ENCODE measurements around the gene DGKI.
"Not testable (repeated sequence)": the region's sequence is repeated elsewhere in the genome, so short reads cannot be mapped to it uniquely, and the experiment has no call there.

Gene DGKI

GRCh38 chr7:137835486-137836112 is 11.2 kb downstream of the DGKI start:
- FAIRE-seq: no peak

GRCh38 chr7:137834552-137834951 is 12.2 kb downstream of the DGKI start:
- no peak for FAIRE-seq

- FAIRE-seq: not testable (repeated sequence)
Observed at GRCh38 chr7:137832990-137833389, 13.8 kb downstream of the DGKI start.

GRCh38 chr7:137832382-137832781 is 14.4 kb downstream of the DGKI start:
- no peak for FAIRE-seq

- FAIRE-seq: not testable (repeated sequence)
Observed at GRCh38 chr7:137831555-137831954, 15.2 kb downstream of the DGKI start.

- no peak for FAIRE-seq
Observed at GRCh38 chr7:137829337-137829992, 17.3 kb downstream of the DGKI start.

- no peak for FAIRE-seq
Observed at GRCh38 chr7:137828456-137828855, 18.3 kb downstream of the DGKI start.

- FAIRE-seq: no peak
Observed at GRCh38 chr7:137825489-137825888, 21.3 kb downstream of the DGKI start.

- FAIRE-seq: no peak
Observed at GRCh38 chr7:137820677-137821420, 25.9 kb downstream of the DGKI start.

- no peak for FAIRE-seq
Observed at GRCh38 chr7:137820156-137820555, 26.6 kb downstream of the DGKI start.

- no peak for FAIRE-seq
Observed at GRCh38 chr7:137818036-137818435, 28.7 kb downstream of the DGKI start.

- no peak for FAIRE-seq
Observed at GRCh38 chr7:137816696-137817320, 30.0 kb downstream of the DGKI start.

- no peak for FAIRE-seq
Observed at GRCh38 chr7:137813541-137813940, 33.2 kb downstream of the DGKI start.

GRCh38 chr7:137810248-137810647 is 36.5 kb downstream of the DGKI start:
- FAIRE-seq: no peak

GRCh38 chr7:137804836-137805235 is 41.9 kb downstream of the DGKI start:
- no peak for FAIRE-seq

GRCh38 chr7:137801491-137801890 is 45.3 kb downstream of the DGKI start:
- no peak for FAIRE-seq

GRCh38 chr7:137801003-137801402 is 45.8 kb downstream of the DGKI start:
- no peak for FAIRE-seq

- FAIRE-seq: no peak
Observed at GRCh38 chr7:137798073-137798763, 48.6 kb downstream of the DGKI start.

GRCh38 chr7:137795211-137795610 is 51.6 kb downstream of the DGKI start:
- FAIRE-seq: no peak

- FAIRE-seq: no peak
Observed at GRCh38 chr7:137791930-137792329, 54.8 kb downstream of the DGKI start.

- no peak for FAIRE-seq
Observed at GRCh38 chr7:137790828-137791227, 55.9 kb downstream of the DGKI start.

- FAIRE-seq: no peak
Observed at GRCh38 chr7:137789215-137789882, 57.4 kb downstream of the DGKI start.

Measured in colon (tissue), 2 donors.